Fibroblast of lung (primary cell): ENCODE measurements around the gene SDK2. TPM values are rescaled to one million over a fixed set of nuclear protein-coding genes. Genes with fewer than 3 reads are reported as not detected.

Experiments
- DNase-seq, 2 donors: peaks; one replicate each; pipeline versions ENCODE4 v3.0.0 to v3.0.0-alpha.2; 2010; ENCODE audit warnings: low read depth in 2 of 2
- H2AFZ ChIP-seq: 2 replicates; pipeline ENCODE4 v1.5.1; 2012; ENCODE audit warnings: low read length, control low read depth, inconsistent platforms
- H3K27ac ChIP-seq: 2 replicates; pipeline ENCODE4 v1.5.1; 2011; ENCODE audit warnings: low read length, control low read depth; ENCODE audit not compliant: insufficient read depth
- H3K27me3 ChIP-seq: 2 replicates; pipeline ENCODE4 v1.5.1; 2011; ENCODE audit warnings: mild to moderate bottlenecking, low read length; ENCODE audit not compliant: control insufficient read depth, insufficient read depth
- H3K36me3 ChIP-seq: 2 replicates; pipeline ENCODE4 v1.5.1; 2011; ENCODE audit warnings: low read length; ENCODE audit not compliant: control insufficient read depth, insufficient read depth
- H3K4me1 ChIP-seq: 2 replicates; pipeline ENCODE4 v1.5.1; 2011; ENCODE audit warnings: low read length; ENCODE audit not compliant: control insufficient read depth, insufficient read depth; ENCODE audit errors: extremely low read depth
- H3K4me2 ChIP-seq: 2 replicates; pipeline ENCODE4 v1.5.1; 2011; ENCODE audit warnings: low read length, control low read depth; ENCODE audit not compliant: insufficient read depth; ENCODE audit errors: extremely low read depth
- H3K4me3 ChIP-seq, 4 experiments: fragments of 200-600 bp in 1 of 4; sonication (generic) in 1 of 4; replicated peaks in 1 of 4; 2 replicates each; pipeline ENCODE4 v1.5.1; 2011 to 2016; ENCODE audit warnings: low read length in 4 of 4, low read depth in 3 of 4, mild to moderate bottlenecking in 3 of 4, control low read depth in 2 of 4, inconsistent platforms in 1 of 4, mixed read lengths in 1 of 4; ENCODE audit not compliant: insufficient read depth in 1 of 4; ENCODE audit errors: control extremely low read depth in 1 of 4
- H3K79me2 ChIP-seq: 2 replicates; pipeline ENCODE4 v1.5.1; 2012; ENCODE audit warnings: mild to moderate bottlenecking, low read length, inconsistent platforms; ENCODE audit not compliant: control insufficient read depth, insufficient read depth
- H3K9ac ChIP-seq: 2 replicates; pipeline ENCODE4 v1.5.1; 2011; ENCODE audit warnings: mild to moderate bottlenecking, low read length, control low read depth; ENCODE audit not compliant: insufficient read depth
- H3K9me3 ChIP-seq: 2 replicates; pipeline ENCODE4 v1.5.1; 2012; ENCODE audit warnings: low read depth, low read length; ENCODE audit not compliant: control insufficient read depth, insufficient read depth
- H4K20me1 ChIP-seq: 2 replicates; pipeline ENCODE4 v1.5.1; 2011; ENCODE audit warnings: low read length; ENCODE audit not compliant: control insufficient read depth, insufficient read depth; ENCODE audit errors: extremely low read depth
- EZH2 ChIP-seq: IDR thresholded peaks from 2 replicates; pipeline ENCODE4 v1.5.1; 2012; ENCODE audit warnings: low read length, control low read depth, mild to moderate bottlenecking; ENCODE audit errors: missing control alignments
- polyA plus RNA-seq, 2 donors: library from polyadenylated mRNA; depleted of rRNA in 1 of 2; stranded (reverse) in 1 of 2; unstranded in 1 of 2; fragments of >200 nt; gene quantifications; 2 replicates each; pipeline ENCODE4 v1.2.1, GENCODE V29; 2011 to 2012; ENCODE audit warnings: missing spikeins in 1 of 2
- total RNA-seq: library from RNA; depleted of rRNA; stranded (reverse); fragments of >200 nt; gene quantifications from 2 replicates; pipeline ENCODE4 v1.2.1, GENCODE V29; 2014
- TF ChIP-seq, protein P1 (sequence below), 2 donors: IDR thresholded peaks in 1 of 2; conservative IDR thresholded peaks in 1 of 2; 1 replicate in 1 of 2; 2 replicates in 1 of 2; pipeline ENCODE4 v1.5.1; 2011 to 2012; ENCODE audit warnings: low read length in 2 of 2, control low read depth in 1 of 2, inconsistent platforms in 1 of 2, low read depth in 1 of 2, mild to moderate bottlenecking in 1 of 2

SDK2 gene
- total and polyA plus RNA-seq, 2 donors (not counting 1 experiment from before 2014, with no cell fraction given) = under 0.01 to 0.01 TPM

DNA sequence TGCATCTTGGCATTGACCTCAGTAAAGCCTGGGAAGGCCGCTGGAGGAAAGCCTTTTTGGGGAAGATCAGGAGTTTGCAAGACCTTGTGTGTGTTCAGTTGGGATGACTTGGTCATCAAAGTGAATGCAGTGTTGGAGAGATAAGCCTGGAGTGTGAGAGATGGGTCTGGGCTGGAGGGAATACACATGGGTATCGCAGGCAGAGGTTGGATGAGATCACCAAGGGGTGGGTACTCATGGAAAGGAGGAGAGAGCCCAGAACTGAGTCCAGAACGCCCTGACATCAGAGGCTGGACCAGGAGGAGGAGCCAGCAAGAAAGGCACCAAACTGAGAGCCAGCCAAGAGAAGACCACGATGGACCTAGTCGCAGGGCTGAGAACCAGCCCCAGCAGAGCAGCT is 35.2 kb downstream of the SDK2 start:
- Histone ChIP-seq H3K4me1 (no peaks in the 10 kb centered on the region), H3K9me3 (no peaks in the 10 kb centered on the region), H4K20me1 (no peaks in the 10 kb centered on the region), H3K4me2 (no peak overlapping the region), H3K36me3 (no peaks in the 10 kb centered on the region), H3K4me3 (no peak overlapping the region), H2AFZ (no peak overlapping the region), H3K79me2 (no peaks in the 10 kb centered on the region), H3K27ac (no peak overlapping the region), H3K9ac (no peak overlapping the region), H3K27me3 (no peaks in the 10 kb centered on the region)
- no peak for DNase-seq
- TF ChIP-seq, protein P1, sequence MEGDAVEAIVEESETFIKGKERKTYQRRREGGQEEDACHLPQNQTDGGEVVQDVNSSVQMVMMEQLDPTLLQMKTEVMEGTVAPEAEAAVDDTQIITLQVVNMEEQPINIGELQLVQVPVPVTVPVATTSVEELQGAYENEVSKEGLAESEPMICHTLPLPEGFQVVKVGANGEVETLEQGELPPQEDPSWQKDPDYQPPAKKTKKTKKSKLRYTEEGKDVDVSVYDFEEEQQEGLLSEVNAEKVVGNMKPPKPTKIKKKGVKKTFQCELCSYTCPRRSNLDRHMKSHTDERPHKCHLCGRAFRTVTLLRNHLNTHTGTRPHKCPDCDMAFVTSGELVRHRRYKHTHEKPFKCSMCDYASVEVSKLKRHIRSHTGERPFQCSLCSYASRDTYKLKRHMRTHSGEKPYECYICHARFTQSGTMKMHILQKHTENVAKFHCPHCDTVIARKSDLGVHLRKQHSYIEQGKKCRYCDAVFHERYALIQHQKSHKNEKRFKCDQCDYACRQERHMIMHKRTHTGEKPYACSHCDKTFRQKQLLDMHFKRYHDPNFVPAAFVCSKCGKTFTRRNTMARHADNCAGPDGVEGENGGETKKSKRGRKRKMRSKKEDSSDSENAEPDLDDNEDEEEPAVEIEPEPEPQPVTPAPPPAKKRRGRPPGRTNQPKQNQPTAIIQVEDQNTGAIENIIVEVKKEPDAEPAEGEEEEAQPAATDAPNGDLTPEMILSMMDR (conservative IDR thresholded peaks at IDR 0.05 in 1 of 2, IDR thresholded peaks at IDR 0.05 in 1 of 2; ENCODE audit: low read depth in 1 of 2, low read length in 2 of 2) = no peak
- no peak for TF ChIP-seq EZH2

DNA sequence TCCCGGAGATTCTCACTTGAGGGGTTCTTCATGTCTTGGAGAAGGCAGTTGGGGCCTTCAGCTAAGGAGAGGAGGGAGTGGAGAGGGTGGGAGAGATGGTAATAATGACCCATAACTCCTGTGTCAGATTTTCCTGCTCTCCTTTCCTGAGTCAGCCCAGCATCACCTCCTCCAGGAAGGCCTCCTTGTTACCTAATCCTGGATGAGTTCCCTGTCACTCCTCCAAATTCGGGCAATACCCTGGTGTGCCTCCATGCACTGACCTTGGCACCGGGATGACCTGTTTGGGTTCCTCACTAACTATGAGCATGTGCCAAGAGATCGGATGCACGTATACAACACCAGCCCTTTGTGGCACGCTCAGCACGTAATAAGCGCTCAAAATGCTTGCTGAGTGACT is 38.8 kb downstream of the SDK2 start:
- TF ChIP-seq EZH2 = no peak
- TF ChIP-seq, protein P1 (conservative IDR thresholded peaks at IDR 0.05 in 1 of 2, IDR thresholded peaks at IDR 0.05 in 1 of 2; ENCODE audit: low read depth in 1 of 2, low read length in 2 of 2) = no peak
- Histone ChIP-seq H3K27me3 (no peaks in the 10 kb centered on the region), H3K9ac (no peak overlapping the region), H3K4me1 (no peaks in the 10 kb centered on the region), H3K79me2 (no peaks in the 10 kb centered on the region), H3K36me3 (no peaks in the 10 kb centered on the region), H4K20me1 (no peaks in the 10 kb centered on the region), H3K4me2 (no peak overlapping the region), H3K9me3 (no peaks in the 10 kb centered on the region), H3K4me3 (no peak overlapping the region), H2AFZ (no peak overlapping the region), H3K27ac (no peak overlapping the region)
- DNase-seq = no peak

- no peaks in the 10 kb centered on the region for H3K4me1 ChIP-seq
- no peaks in the 10 kb centered on the region for H3K79me2 ChIP-seq
Measured at GRCh38 chr17:73604476-73604875, 39.8 kb downstream of the SDK2 start.

More at GRCh38 chr17:73604476-73604875, 39.8 kb downstream of the SDK2 start:
- no peak overlapping the region for H3K4me3 ChIP-seq
- H3K9ac ChIP-seq = no peak overlapping the region
- TF ChIP-seq EZH2 = no peak
- TF ChIP-seq, protein P1 (conservative IDR thresholded peaks at IDR 0.05 in 1 of 2, IDR thresholded peaks at IDR 0.05 in 1 of 2; ENCODE audit: low read depth in 1 of 2, low read length in 2 of 2) = no peak
- H3K36me3 ChIP-seq = no peaks in the 10 kb centered on the region
- no peaks in the 10 kb centered on the region for H4K20me1 ChIP-seq
- H3K4me2 ChIP-seq = no peak overlapping the region
- no peak overlapping the region for H2AFZ ChIP-seq
- H3K27me3 ChIP-seq = no peaks in the 10 kb centered on the region
- H3K9me3 ChIP-seq = no peaks in the 10 kb centered on the region
- no peak overlapping the region for H3K27ac ChIP-seq
- DNase-seq = no peak
